Endometrial microvascular endothelial cells (primary cell): ENCODE data around the gene IFIT2. TPM values are rescaled to one million over a fixed set of nuclear protein-coding genes. Genes with fewer than 3 reads are reported as not detected.
"Not testable (repeated sequence)": the region's sequence is repeated elsewhere in the genome, so short reads cannot be mapped to it uniquely, and the experiment has no call there.

Source experiments
- in situ Hi-C: cut with HindIII; loops from 2 replicates; pipeline ENCODE4 v1.10.0; 2017; ENCODE audit warnings: low sequenced_read_pairs, low pct_unique_long_range_greater_than_20kb; ENCODE audit errors: inconsistent ontology term
- total RNA-seq: library from RNA; depleted of rRNA; stranded (reverse); fragments of >200 nt; gene quantifications from one replicate; pipeline ENCODE4 v1.2.3, GENCODE V29; 2015; ENCODE audit errors: inconsistent ontology term

The IFIT2 gene
- total RNA-seq, 1 donor from 2014 or later: 0.84 TPM

DNA sequence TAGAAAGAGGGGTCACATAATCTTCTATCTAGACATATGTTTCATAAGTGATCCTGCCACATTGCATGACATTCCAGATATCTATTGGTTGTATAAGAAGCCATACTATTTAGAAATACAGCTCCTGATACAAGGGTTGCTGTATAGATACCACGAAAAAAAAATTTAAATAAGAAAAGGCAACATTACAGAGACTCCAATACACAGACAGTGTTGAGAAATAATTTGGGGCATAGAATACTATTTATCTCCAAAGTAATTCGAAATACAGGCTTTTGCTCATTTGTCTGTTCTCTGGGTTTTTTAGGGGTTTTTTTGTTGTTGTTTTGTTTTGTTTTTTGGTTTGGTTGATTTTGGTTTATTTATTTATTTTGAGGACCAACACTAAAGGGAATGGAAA, 2.6 kb downstream of the IFIT2 start:
- in situ Hi-C loops: no loop called here

- in situ Hi-C loops: no loop called here
Observed at GRCh38 chr10:89304925-89305324, 3.1 kb downstream of the IFIT2 start.

DNA sequence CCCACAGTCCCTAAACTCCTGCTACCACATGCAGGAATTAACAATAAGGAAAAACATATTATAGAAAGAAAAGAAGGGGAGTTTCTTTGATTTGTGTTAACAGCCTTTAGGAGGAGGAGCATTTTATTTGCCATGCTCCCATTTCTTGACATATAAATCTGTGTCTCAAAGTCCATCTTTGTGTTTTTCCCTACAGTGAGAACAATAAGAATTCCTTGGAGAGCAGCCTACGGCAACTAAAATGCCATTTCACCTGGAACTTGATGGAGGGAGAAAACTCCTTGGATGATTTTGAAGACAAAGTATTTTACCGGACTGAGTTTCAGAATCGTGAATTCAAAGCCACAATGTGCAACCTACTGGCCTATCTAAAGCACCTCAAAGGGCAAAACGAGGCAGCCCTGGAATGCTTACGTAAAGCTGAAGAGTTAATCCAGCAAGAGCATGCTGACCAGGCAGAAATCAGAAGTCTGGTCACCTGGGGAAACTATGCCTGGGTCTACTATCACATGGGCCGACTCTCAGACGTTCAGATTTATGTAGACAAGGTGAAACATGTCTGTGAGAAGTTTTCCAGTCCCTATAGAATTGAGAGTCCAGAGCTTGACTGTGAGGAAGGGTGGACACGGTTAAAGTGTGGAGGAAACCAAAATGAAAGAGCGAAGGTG, 4.1 kb downstream of the IFIT2 start:
- in situ Hi-C loops: no loop called here

DNA sequence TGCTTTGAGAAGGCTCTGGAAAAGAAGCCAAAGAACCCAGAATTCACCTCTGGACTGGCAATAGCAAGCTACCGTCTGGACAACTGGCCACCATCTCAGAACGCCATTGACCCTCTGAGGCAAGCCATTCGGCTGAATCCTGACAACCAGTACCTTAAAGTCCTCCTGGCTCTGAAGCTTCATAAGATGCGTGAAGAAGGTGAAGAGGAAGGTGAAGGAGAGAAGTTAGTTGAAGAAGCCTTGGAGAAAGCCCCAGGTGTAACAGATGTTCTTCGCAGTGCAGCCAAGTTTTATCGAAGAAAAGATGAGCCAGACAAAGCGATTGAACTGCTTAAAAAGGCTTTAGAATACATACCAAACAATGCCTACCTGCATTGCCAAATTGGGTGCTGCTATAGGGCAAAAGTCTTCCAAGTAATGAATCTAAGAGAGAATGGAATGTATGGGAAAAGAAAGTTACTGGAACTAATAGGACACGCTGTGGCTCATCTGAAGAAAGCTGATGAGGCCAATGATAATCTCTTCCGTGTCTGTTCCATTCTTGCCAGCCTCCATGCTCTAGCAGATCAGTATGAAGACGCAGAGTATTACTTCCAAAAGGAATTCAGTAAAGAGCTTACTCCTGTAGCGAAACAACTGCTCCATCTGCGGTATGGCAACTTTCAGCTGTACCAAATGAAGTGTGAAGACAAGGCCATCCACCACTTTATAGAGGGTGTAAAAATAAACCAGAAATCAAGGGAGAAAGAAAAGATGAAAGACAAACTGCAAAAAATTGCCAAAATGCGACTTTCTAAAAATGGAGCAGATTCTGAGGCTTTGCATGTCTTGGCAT, 4.8 kb downstream of the IFIT2 start:
- in situ Hi-C loops: no loop called here

DNA sequence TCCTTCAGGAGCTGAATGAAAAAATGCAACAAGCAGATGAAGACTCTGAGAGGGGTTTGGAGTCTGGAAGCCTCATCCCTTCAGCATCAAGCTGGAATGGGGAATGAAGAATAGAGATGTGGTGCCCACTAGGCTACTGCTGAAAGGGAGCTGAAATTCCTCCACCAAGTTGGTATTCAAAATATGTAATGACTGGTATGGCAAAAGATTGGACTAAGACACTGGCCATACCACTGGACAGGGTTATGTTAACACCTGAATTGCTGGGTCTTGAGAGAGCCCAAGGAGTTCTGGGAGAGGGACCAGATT, 5.4 kb downstream of the IFIT2 start:
- in situ Hi-C loops: no loop called here

GRCh38 chr10:89308266-89308665, 6.4 kb downstream of the IFIT2 start:
- in situ Hi-C loops: no loop called here

- in situ Hi-C loops: no loop called here
Observed at GRCh38 chr10:89308736-89309135, 6.9 kb downstream of the IFIT2 start.

DNA sequence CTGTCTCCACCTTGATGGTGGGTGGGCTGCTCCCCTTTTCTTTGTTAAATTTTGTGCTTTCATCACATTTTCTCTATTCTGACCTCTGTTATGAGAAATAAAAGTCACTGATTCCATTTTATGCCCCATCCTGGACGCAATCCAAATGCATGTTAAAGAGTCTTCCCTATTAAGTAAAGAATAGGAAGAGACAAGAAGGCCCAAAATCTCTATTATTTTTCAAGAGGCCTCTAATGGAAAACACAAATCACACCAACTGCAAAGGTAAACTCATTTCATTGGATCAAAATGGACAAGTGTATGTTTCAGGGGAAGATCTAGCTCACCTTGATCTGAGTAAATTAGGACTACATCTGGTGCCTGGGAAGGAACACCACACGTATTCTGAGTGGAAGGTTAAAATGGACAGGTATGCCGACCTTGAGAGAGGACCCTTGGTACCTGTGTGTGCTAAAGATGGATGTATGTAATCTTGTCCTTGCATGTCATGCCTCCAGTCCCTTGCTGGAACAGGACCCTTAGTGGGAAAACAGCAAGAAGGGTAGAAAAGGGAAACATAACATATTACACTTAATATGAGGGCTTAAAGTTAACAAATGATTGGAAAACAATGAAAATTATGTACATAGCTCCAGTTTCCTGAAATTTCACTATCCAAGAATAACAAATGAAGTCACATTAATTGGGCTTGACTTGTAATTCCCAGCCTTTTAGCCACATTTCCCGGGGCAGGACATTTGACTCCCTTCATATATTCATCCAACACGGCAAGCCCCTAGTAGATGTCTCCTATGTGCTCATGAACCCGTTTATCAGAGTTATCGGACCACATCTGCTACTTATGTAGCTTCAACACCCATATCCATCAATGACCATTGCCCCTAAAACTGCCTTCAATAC, 7.6 kb downstream of the IFIT2 start:
- in situ Hi-C loops: no loop called here

DNA sequence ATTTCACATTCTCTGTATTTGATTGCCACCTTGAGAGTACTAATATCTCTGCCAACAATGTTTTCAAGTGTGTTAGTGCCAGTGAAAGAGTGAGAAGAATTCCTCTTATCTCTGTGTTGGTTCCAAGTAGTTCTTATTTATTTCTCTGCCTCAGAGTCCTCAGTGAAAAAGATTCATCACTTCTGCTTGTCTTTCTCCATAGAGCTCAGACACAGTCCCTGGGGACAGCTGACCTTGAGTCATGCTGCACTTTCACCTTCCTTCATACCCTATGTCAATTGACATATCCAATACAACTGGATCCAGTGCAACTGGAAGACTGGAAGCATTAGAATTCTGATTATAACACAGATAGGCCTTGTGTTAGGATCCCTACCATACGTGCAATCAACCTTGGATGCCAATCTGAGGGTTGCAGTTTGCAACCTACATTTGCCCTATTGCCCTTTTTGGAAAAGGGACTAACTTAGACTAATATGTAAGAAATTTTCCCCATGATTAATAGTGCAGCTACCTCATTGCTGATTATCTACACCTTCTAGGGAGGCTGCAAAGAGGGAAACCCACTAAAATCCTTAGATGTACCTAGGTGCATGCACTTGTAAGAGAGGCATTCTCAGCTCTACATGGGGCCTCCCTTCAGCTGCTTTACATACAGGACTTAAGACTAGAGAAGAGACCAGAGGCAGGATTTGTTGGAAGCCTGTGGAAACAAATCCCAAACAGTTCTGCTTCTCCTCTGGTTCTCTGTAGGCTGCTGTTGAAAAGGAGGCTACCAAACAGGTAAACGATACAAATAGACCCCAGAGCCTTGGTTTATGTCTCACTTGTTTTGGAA, 8.4 kb downstream of the IFIT2 start:
- in situ Hi-C loops: no loop called here

GRCh38 chr10:89312973-89313372, 11.1 kb downstream of the IFIT2 start:
- in situ Hi-C loops: no loop called here

GRCh38 chr10:89314676-89315075, 12.8 kb downstream of the IFIT2 start:
- in situ Hi-C loops: no loop called here

DNA sequence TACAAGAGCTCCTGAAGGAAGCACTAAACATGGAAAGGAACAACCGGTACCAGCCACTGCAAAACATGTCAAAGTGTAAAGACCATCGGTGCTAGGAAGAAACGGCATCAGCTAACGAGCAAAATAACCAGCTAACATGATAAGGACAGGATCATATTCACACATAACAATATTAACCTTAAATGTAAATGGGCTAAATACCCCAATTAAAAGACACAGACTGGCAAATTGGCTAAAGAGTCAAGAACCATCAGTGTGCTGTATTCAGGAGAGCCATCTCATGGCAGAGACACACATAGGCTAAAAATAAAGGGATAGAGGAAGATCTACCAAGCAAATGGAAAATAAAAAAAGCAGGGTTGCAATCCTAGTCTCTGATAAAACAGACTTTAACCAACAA, 16.2 kb downstream of the IFIT2 start:
- in situ Hi-C loops: not testable (repeated sequence)

DNA sequence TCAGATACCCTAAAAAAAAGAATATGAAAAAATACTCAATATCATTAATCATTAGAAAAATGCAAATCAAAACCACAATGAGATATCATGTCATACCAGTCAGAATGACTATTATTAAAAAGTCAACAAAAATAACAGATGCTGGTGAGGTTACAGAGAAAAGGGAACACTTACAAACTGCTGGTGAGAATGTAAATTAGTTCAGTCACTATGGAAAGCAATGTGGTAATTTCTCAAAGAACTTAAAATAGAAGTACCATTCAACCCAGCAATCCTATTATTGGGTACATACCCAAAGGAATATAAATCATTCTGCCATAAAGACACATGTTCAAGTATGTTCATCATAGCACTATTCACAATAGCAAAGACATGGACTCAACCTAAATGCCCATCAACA, 23.2 kb downstream of the IFIT2 start:
- in situ Hi-C loops: not testable (repeated sequence)

- in situ Hi-C loops: not testable (repeated sequence)
Observed at GRCh38 chr10:89325856-89326255, 24.0 kb downstream of the IFIT2 start.

GRCh38 chr10:89327803-89328441, 26.1 kb downstream of the IFIT2 start, which contains the start of gene IFIT3:
Gene IFIT3, plus strand, starts transcription at chr10:89327997. Its CDS starts 77 bp downstream, at chr10:89328074.
- in situ Hi-C loops: no loop called here

DNA sequence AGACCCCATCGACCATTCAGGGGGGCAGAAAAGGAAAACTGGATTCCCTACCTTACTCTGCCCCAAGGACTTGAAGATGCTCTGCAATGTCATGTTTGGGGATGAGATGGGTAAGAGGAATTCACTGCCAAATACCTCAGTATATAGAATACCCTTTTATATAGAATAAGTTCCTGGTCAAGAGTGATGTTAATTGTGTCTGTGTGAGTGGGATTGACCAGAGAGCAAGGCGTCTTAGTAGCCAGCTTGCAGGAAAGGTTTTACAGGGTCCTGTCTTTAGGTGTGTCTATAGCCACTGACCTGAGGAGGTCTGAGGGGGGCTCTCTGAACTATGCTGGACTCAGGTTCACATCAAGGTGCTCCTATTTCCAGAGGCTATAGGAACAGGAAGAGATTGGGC, 27.3 kb downstream of the IFIT2 start:
- in situ Hi-C loops: no loop called here

DNA sequence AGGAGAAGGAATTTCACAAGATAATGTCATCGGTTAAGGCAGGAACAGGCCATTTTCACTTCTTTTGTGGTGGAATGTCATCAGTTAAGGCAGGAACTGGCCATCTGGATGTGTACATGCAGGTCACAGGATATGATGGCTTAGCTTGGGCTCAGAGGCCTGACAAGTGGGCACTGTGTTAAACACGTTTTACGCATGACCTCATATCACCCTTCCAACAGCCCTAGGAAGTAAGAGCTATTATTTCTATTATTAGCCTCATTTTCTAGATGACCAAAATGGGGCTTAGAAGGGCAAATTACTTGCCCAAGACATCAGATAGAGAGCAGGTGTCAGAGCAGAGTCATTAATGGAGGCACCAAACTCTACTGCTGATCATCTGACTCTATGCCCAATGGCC, 28.2 kb downstream of the IFIT2 start:
- in situ Hi-C loops: not testable (repeated sequence)

- in situ Hi-C loops: no loop called here
Observed at GRCh38 chr10:89330537-89331212, 28.8 kb downstream of the IFIT2 start.
